Measurements from ENCODE around the gene ACTN1.

DNA sequence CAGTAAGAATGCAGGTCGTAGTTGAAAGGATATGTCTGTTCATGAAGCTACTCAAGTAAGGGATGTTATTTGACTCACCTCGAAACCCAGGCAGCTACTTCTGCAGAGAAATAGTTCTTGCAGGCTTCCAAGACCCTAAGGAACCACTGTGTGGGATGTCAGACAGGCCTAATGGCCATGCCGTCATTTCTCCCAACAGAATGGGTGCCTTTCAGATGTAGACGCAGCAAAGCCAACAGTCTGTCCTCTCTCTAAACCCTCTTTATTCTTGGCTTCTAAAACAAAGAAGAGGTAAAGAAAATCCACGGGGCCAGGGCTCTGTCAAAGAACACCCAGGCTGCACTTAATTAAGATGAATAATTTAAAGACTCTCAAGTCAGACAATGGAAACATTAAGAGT, 19.0 kb upstream of the ACTN1 start:
- no peak for TF ChIP-seq CTCF (IDR thresholded peaks at IDR 0.05)
- TF ChIP-seq POLR2A (IDR thresholded peaks at IDR 0.05) = no peak
- no peak for TF ChIP-seq POLR2AphosphoS5 (IDR thresholded peaks at IDR 0.05)

All from breast epithelium (tissue), 3 donors.